Activated B cell treated with CpG ODN at 0.5 μM for 24 hours (primary cell): ENCODE data around the gene CERK. TPM values are rescaled to one million over a fixed set of nuclear protein-coding genes. Genes with fewer than 3 reads are reported as not detected.

Source experiments
- ATAC-seq: fragments of 200-7000 bp; cut with Tn5 transposase; one replicate; pipeline ENCODE4 v1.10.0; 2021; ENCODE audit warnings: low read depth, mild to moderate bottlenecking, moderate library complexity
- CTCF ChIA-PET: fragments of 350-600 bp; sonication (Branson Sonifier 250); formaldehyde crosslinking; loops from one replicate; lab custom pipeline; 2021; ENCODE audit warnings: antibody characterized with exemption; lab: Charles Lee
- POLR2A ChIA-PET: fragments of 350-600 bp; sonication (Branson Sonifier 250); formaldehyde crosslinking; loops from one replicate; lab custom pipeline; 2021; ENCODE audit warnings: antibody characterized with exemption; lab: Charles Lee
- DNase-seq: peaks from one replicate; pipeline ENCODE4 v3.0.0; 2022
- H3K27ac Mint-ChIP-seq: one replicate; pipeline ENCODE4 v1.8.0; 2020; ENCODE audit warnings: mixed read lengths
- H3K27me3 Mint-ChIP-seq: one replicate; pipeline ENCODE4 v1.8.0; 2021; ENCODE audit warnings: mixed read lengths
- H3K36me3 Mint-ChIP-seq: one replicate; pipeline ENCODE4 v1.8.0; 2021; ENCODE audit warnings: low read depth, mixed read lengths
- H3K4me1 Mint-ChIP-seq: one replicate; pipeline ENCODE4 v1.8.0; 2021; ENCODE audit warnings: mixed read lengths
- H3K4me3 Mint-ChIP-seq: one replicate; pipeline ENCODE4 v1.8.0; 2020; ENCODE audit warnings: mild to moderate bottlenecking, mixed read lengths
- H3K9me3 Mint-ChIP-seq: one replicate; pipeline ENCODE4 v1.8.0; 2020; ENCODE audit warnings: mixed read lengths
- CTCF ChIP-seq: fragments of 200-600 bp; IDR thresholded peaks from one replicate; pipeline ENCODE4 v1.8.0; 2022; ENCODE audit warnings: antibody characterized with exemption, mild to moderate bottlenecking
- intact Hi-C: fragments of 100-400 bp; cut with micrococcal nuclease; formaldehyde crosslinking; loops from one replicate; pipeline ENCODE4 v1.15.1; 2024
- total RNA-seq: library from RNA; stranded (reverse); gene quantifications from 2 replicates; pipeline ENCODE4 v1.2.3, GENCODE V29; 2022

The CERK gene
- total RNA-seq, 1 donor from 2014 or later = 13.8 TPM

- TF ChIP-seq CTCF = no peak
- POLR2A ChIA-PET = no interaction called here
- ATAC-seq (no peak), DNase-seq (no peak)
- H3K9me3 Mint-ChIP-seq = no peaks in the 10 kb centered on the region
- H3K4me3 Mint-ChIP-seq = no peak overlapping the region
- H3K27ac Mint-ChIP-seq = no peak overlapping the region
- CTCF ChIA-PET = no interaction called here
- intact Hi-C loops = loop anchor here (10.0 kb wide), 1 partner anchor 367 kb away; no protein-coding TSS in a partner anchor
- peaks cover 22% of the 10 kb centered on the region for H3K36me3 Mint-ChIP-seq
- H3K27me3 Mint-ChIP-seq = no peaks in the 10 kb centered on the region
- peaks cover 57% of the 10 kb centered on the region for H3K4me1 Mint-ChIP-seq
These were observed 6.6 kb downstream of the CERK start for GRCh38 chr22:46731246-46732040.

GRCh38 chr22:46730568-46731245 lies 7.3 kb downstream of the CERK start:
- Mint-ChIP-seq H3K4me1 (peaks cover 56% of the 10 kb centered on the region), H3K36me3 (peaks cover 25% of the 10 kb centered on the region), H3K4me3 (no peak overlapping the region), H3K9me3 (no peaks in the 10 kb centered on the region), H3K27ac (no peak overlapping the region), H3K27me3 (no peaks in the 10 kb centered on the region)
- no peak for TF ChIP-seq CTCF
- intact Hi-C loops = loop anchor here (10.0 kb wide), 1 partner anchor 366 kb away; no protein-coding TSS in a partner anchor
- CTCF ChIA-PET = interaction anchor here (0.6 kb wide), 1 partner anchor 204 kb away, joined by 3 read pairs; no protein-coding TSS in a partner anchor
- POLR2A ChIA-PET = no interaction called here
- DNase-seq (no peak), ATAC-seq (no peak)

GRCh38 chr22:46728470-46728869 lies 9.6 kb downstream of the CERK start:
- H3K36me3 Mint-ChIP-seq = peaks cover 40% of the 10 kb centered on the region
- no peak for DNase-seq
- POLR2A ChIA-PET = no interaction called here
- ATAC-seq = no peak
- intact Hi-C loops = no loop called here
- CTCF ChIA-PET = no interaction called here
- H3K27ac Mint-ChIP-seq = no peak overlapping the region
- no peaks in the 10 kb centered on the region for H3K9me3 Mint-ChIP-seq
- no peaks in the 10 kb centered on the region for H3K27me3 Mint-ChIP-seq
- peaks cover 38% of the 10 kb centered on the region for H3K4me1 Mint-ChIP-seq
- H3K4me3 Mint-ChIP-seq = no peak overlapping the region
- TF ChIP-seq CTCF = no peak

GRCh38 chr22:46727813-46728364 lies 10.2 kb downstream of the CERK start:
- DNase-seq (no peak), ATAC-seq (no peak)
- intact Hi-C loops = no loop called here
- no peaks in the 10 kb centered on the region for H3K9me3 Mint-ChIP-seq
- H3K36me3 Mint-ChIP-seq = peaks cover 42% of the 10 kb centered on the region
- CTCF ChIA-PET = no interaction called here
- no peak overlapping the region for H3K4me3 Mint-ChIP-seq
- no peak overlapping the region for H3K27ac Mint-ChIP-seq
- peaks cover 38% of the 10 kb centered on the region for H3K4me1 Mint-ChIP-seq
- no peak for TF ChIP-seq CTCF
- no peaks in the 10 kb centered on the region for H3K27me3 Mint-ChIP-seq
- POLR2A ChIA-PET = no interaction called here

- no peak overlapping the region for H3K4me3 Mint-ChIP-seq
- ChIA-PET CTCF (no interaction called here), POLR2A (interaction anchor here (0.6 kb wide), 1 partner anchor 1477 kb away, joined by 4 read pairs; no protein-coding TSS in a partner anchor)
- no peak for TF ChIP-seq CTCF
- no peak for ATAC-seq
- H3K27me3 Mint-ChIP-seq = no peaks in the 10 kb centered on the region
- no peak for DNase-seq
- peaks cover 46% of the 10 kb centered on the region for H3K36me3 Mint-ChIP-seq
- peaks cover 38% of the 10 kb centered on the region for H3K4me1 Mint-ChIP-seq
- intact Hi-C loops = no loop called here
- no peaks in the 10 kb centered on the region for H3K9me3 Mint-ChIP-seq
- H3K27ac Mint-ChIP-seq = no peak overlapping the region
These were observed 11.1 kb downstream of the CERK start for GRCh38 chr22:46726986-46727317.
